Retinal pigment epithelial cell (primary cell): ENCODE data around the gene PSIP1.
A peak's percentile ranks its signal among the peaks of the same experiment; 100 is the strongest.

Source experiments
- DNase-seq: peaks from one replicate; pipeline ENCODE4 v3.0.0-alpha.2; 2010; ENCODE audit warnings: low read depth
- H3K4me3 ChIP-seq: 2 replicates; pipeline ENCODE4 v1.5.1; 2011; ENCODE audit warnings: mild to moderate bottlenecking, low read length, control low read depth, moderate library complexity
- TF ChIP-seq, protein P1 (sequence below): conservative IDR thresholded peaks from 2 replicates; pipeline ENCODE4 v1.5.1; 2011; ENCODE audit warnings: low read depth, low read length, control low read depth, inconsistent platforms

The PSIP1 gene

GRCh38 chr9:15510789-15511575 is at the start of gene PSIP1:
TSS of gene PSIP1 (minus strand) at chr9:15510970. CDS start at chr9:15510188, 782 bp downstream.
- H3K4me3 ChIP-seq, result peak within 1 kb of the TSS; percentile 89

DNA sequence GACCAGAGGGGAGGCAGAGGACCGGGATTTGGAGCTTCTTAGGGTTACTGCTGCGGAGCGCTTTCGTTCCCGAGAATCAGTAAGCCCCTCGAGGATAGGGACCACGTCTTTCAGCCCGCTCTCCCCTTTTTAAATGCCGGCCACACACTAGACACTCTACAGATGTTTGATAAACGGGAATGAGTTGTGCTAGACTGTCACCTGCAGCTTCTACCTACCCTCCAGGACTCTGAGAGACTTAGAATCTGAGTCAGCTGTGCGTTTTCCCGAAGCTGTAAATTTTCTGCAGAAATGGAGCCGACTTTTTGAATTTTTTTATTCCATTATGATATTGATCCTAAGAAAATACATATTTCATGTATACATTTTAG is 42.7 kb upstream of the PSIP1 start:
- H3K4me3 ChIP-seq, result peak overlapping the region; percentile 92
- DNase-seq, result no peak
- TF ChIP-seq, protein P1, sequence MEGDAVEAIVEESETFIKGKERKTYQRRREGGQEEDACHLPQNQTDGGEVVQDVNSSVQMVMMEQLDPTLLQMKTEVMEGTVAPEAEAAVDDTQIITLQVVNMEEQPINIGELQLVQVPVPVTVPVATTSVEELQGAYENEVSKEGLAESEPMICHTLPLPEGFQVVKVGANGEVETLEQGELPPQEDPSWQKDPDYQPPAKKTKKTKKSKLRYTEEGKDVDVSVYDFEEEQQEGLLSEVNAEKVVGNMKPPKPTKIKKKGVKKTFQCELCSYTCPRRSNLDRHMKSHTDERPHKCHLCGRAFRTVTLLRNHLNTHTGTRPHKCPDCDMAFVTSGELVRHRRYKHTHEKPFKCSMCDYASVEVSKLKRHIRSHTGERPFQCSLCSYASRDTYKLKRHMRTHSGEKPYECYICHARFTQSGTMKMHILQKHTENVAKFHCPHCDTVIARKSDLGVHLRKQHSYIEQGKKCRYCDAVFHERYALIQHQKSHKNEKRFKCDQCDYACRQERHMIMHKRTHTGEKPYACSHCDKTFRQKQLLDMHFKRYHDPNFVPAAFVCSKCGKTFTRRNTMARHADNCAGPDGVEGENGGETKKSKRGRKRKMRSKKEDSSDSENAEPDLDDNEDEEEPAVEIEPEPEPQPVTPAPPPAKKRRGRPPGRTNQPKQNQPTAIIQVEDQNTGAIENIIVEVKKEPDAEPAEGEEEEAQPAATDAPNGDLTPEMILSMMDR, result no peak

More at GRCh38 chr9:15510789-15511575, at the start of gene PSIP1:
- TF ChIP-seq, protein P1, result no peak
- peak; percentile 35 for DNase-seq

GRCh38 chr9:15552636-15553527 is 42.1 kb upstream of the PSIP1 start, which contains the start of gene CCDC171:
TSS of gene CCDC171 (plus strand) at chr9:15553043. CDS start at chr9:15564089, 11,046 bp downstream.
- TF ChIP-seq, protein P1, result no peak
- peak; percentile 81 for DNase-seq
- peak within 1 kb of the TSS; percentile 92 for H3K4me3 ChIP-seq

DNA sequence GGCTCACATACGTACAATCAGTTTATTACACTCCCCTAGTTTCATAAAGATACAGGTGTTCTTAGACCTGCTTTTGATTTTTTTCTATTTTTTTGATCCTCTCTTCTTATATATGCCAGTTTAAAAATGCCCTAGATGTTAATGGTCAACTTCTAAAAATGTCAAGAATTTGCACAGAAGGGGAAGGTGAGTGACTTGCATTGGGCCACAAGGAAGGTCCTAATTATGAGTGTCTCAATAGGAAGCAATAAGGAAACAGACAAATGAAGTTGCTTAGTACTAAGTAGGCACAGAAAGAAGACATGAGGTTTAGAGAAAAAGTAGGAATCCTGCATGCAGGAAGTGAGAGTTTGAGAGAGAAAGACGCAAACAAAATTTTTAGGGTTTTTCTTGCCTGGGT is 38.8 kb upstream of the PSIP1 start:
- H3K4me3 ChIP-seq, result no peak overlapping the region
- no peak for DNase-seq
- TF ChIP-seq, protein P1, result no peak

DNA sequence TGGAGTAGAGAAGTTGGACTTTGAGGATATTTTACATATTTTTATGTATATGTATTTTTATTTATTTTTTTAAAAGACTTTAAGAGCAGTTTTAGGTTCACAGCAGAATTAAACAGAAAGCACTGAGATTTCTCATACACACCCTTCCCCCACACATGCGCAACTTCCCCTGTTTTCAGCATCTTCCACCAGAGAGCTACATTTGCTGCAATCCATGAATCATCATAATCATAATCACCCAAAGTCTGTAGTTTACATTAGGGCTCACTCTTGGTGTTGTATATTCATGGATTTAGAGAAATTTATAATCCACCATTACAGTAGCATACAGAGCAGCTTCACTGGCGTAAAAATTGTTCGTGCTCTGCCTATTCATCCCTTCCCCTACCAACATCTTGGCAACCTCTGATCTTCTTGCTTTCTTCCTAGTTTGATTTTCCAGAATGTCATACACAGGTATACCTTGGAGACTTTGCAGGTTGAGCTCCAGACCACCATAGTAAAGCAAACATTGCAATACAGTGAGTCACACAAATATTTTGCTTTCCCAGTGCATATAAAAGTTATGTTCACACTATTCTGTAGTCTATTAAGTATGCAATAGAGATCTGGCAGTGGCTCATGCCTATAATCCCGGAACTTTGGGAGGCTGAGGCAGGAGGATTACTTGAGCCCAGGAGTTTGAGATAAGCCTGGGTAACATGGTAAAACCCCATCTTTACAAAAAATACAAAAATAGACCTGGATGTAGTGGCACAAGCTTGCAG is 32.5 kb upstream of the PSIP1 start:
- no peak overlapping the region for H3K4me3 ChIP-seq
- TF ChIP-seq, protein P1, result no peak
- peak; percentile 39 for DNase-seq

- no peak for DNase-seq
- TF ChIP-seq, protein P1, result no peak
- H3K4me3 ChIP-seq, result no peak overlapping the region
Observed at GRCh38 chr9:15542624-15543023, 31.9 kb upstream of the PSIP1 start.
